Measurements from ENCODE around the gene OR6V1. TPM values are rescaled to one million over a fixed set of nuclear protein-coding genes. Genes with fewer than 3 reads are reported as not detected.

The OR6V1 gene
- total RNA-seq, 1 experiment from 2014 or later: not detected

- BruUV-seq (replicated peaks): no TSS peak
- Histone ChIP-seq H3K4me3 (ENCODE audit: low read depth, low read length, poor library complexity, severe bottlenecking) (no peak overlapping the region), H3K36me3 (ENCODE audit: insufficient read depth, low read length, poor library complexity, severe bottlenecking) (no peaks in the 10 kb centered on the region), H3K27me3 (replicated peaks; ENCODE audit: insufficient read depth, low read depth, low read length, poor library complexity) (peaks cover 3% of the 10 kb centered on the region), H3K4me1 (ENCODE audit: insufficient read depth, low read length, poor library complexity, severe bottlenecking) (no peaks in the 10 kb centered on the region), H3K9me3 (ENCODE audit: low read depth, low read length, poor library complexity, severe bottlenecking) (no peaks in the 10 kb centered on the region), H3K27ac (ENCODE audit: low read depth, low read length, poor library complexity, severe bottlenecking) (no peak overlapping the region)
- TF ChIP-seq CTCF (conservative IDR thresholded peaks at IDR 0.05; ENCODE audit: low read depth, low read length) (no peak), EZH2 (IDR thresholded peaks at IDR 0.05; ENCODE audit: borderline replicate concordance, low read depth, low read length, poor library complexity, severe bottlenecking) (no peak)
- intact Hi-C loops (cut with micrococcal nuclease; ENCODE audit: unreplicated experiment): no loop called here
- POLR2A ChIA-PET (ENCODE audit: low non-redundant PET): no interaction called here
- DNase-seq (ENCODE audit: low spot score): no peak
- CTCF ChIA-PET: no interaction called here
Observed at GRCh38 chr7:143018931-143019330, 33.2 kb upstream of the OR6V1 start.

GRCh38 chr7:143023047-143023446, 29.1 kb upstream of the OR6V1 start:
- H3K36me3 ChIP-seq (ENCODE audit: insufficient read depth, low read length, poor library complexity, severe bottlenecking): no peaks in the 10 kb centered on the region
- intact Hi-C loops (cut with micrococcal nuclease; ENCODE audit: unreplicated experiment): no loop called here
- CTCF ChIA-PET: no interaction called here
- H3K27ac ChIP-seq (ENCODE audit: low read depth, low read length, poor library complexity, severe bottlenecking): no peak overlapping the region
- POLR2A ChIA-PET (ENCODE audit: low non-redundant PET): no interaction called here
- peaks cover 16% of the 10 kb centered on the region for H3K27me3 ChIP-seq (replicated peaks; ENCODE audit: insufficient read depth, low read depth, low read length, poor library complexity)
- H3K4me1 ChIP-seq (ENCODE audit: insufficient read depth, low read length, poor library complexity, severe bottlenecking): no peaks in the 10 kb centered on the region
- no peak for DNase-seq (ENCODE audit: low spot score)
- H3K9me3 ChIP-seq (ENCODE audit: low read depth, low read length, poor library complexity, severe bottlenecking): no peaks in the 10 kb centered on the region
- BruUV-seq (replicated peaks): no TSS peak
- TF ChIP-seq EZH2 (IDR thresholded peaks at IDR 0.05; ENCODE audit: borderline replicate concordance, low read depth, low read length, poor library complexity, severe bottlenecking) (no peak), CTCF (conservative IDR thresholded peaks at IDR 0.05; ENCODE audit: low read depth, low read length) (no peak)
- no peak overlapping the region for H3K4me3 ChIP-seq (ENCODE audit: low read depth, low read length, poor library complexity, severe bottlenecking)

- no peak overlapping the region for H3K4me3 ChIP-seq (ENCODE audit: low read depth, low read length, poor library complexity, severe bottlenecking)
- no TSS peak for BruUV-seq (replicated peaks)
- H3K36me3 ChIP-seq (ENCODE audit: insufficient read depth, low read length, poor library complexity, severe bottlenecking): no peaks in the 10 kb centered on the region
- intact Hi-C loops (cut with micrococcal nuclease; ENCODE audit: unreplicated experiment): no loop called here
- ChIA-PET CTCF (no interaction called here), POLR2A (ENCODE audit: low non-redundant PET) (no interaction called here)
- H3K27me3 ChIP-seq (replicated peaks; ENCODE audit: insufficient read depth, low read depth, low read length, poor library complexity): peaks cover 35% of the 10 kb centered on the region
- no peaks in the 10 kb centered on the region for H3K9me3 ChIP-seq (ENCODE audit: low read depth, low read length, poor library complexity, severe bottlenecking)
- TF ChIP-seq CTCF (conservative IDR thresholded peaks at IDR 0.05; ENCODE audit: low read depth, low read length) (no peak), EZH2 (IDR thresholded peaks at IDR 0.05; ENCODE audit: borderline replicate concordance, low read depth, low read length, poor library complexity, severe bottlenecking) (no peak)
- H3K27ac ChIP-seq (ENCODE audit: low read depth, low read length, poor library complexity, severe bottlenecking): no peak overlapping the region
- H3K4me1 ChIP-seq (ENCODE audit: insufficient read depth, low read length, poor library complexity, severe bottlenecking): no peaks in the 10 kb centered on the region
- DNase-seq (ENCODE audit: low spot score): no peak
Observed at GRCh38 chr7:143025371-143025770, 26.8 kb upstream of the OR6V1 start.

All from A673 (cell line).